ENCODE data around the gene NDFIP2.
A peak's percentile ranks its signal among the peaks of the same experiment; 100 is the strongest.

Gene NDFIP2

DNA sequence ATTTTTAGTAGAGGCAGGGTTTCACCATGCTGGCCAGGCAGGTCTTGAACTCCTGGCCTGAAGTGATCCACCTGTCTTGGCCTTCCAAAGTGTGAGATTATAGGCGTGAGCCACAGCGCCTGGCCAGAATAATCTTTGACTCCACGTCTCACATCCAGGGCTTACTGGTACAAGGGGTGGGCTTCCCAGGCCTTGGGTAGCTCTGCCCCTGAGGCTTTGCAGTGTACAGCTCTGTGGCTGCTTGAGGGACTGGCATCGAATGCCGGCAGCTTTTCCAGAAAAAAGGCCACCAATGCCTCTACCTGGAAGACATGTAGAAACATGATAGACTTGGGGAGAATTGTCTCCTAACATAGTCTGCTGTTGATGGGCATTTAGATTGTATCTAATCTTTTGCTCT is 57.8 kb downstream of the NDFIP2 start:
- ATAC-seq, result no peak

DNA sequence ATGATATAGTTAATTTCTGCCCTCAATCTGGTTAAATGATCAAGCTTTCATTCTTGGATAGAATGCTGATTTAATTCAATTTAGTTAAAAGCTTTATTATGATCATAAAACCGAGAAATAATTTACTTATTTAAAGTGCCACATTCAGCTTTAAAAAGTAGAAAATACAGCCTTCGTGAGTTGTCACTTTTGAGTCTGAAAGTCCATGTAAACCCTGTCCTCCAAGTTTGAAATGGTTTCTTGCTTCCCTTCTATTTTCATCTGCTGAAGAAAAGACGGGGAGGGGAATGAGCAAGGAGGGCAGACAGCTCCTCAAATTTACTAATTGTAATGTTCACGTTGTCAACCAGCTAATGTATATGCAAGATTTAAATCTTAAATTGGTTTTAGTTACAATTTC is 59.5 kb downstream of the NDFIP2 start:
- no peak for ATAC-seq
- TF ChIP-seq ZNF565 (CRISPR knock-in tag; conservative IDR thresholded peaks at IDR 0.05; ENCODE audit: low read depth) (no peak), ZFP30 (CRISPR knock-in tag; IDR thresholded peaks at IDR 0.05) (no peak), ZFP3 (CRISPR knock-in tag; IDR thresholded peaks at IDR 0.05) (no peak), ZNF8 (CRISPR knock-in tag; IDR thresholded peaks at IDR 0.05) (no peak), ZNF70 (CRISPR knock-in tag; IDR thresholded peaks at IDR 0.05) (no peak), ARNTL (CRISPR knock-in tag; IDR thresholded peaks at IDR 0.05; ENCODE audit: borderline replicate concordance, low read depth) (no peak), RARB (CRISPR knock-in tag; IDR thresholded peaks at IDR 0.05) (no peak), BACH2 (CRISPR knock-in tag; IDR thresholded peaks at IDR 0.05; ENCODE audit: borderline replicate concordance) (no peak), PPARA (CRISPR knock-in tag; IDR thresholded peaks at IDR 0.05; ENCODE audit: borderline replicate concordance) (no peak), SNAI2 (CRISPR knock-in tag; IDR thresholded peaks at IDR 0.05) (no peak), TCF4 (CRISPR knock-in tag; IDR thresholded peaks at IDR 0.05; ENCODE audit: borderline replicate concordance) (no peak), ESRRG (CRISPR knock-in tag; IDR thresholded peaks at IDR 0.05) (no peak), TOX (CRISPR knock-in tag; IDR thresholded peaks at IDR 0.05; ENCODE audit: borderline replicate concordance) (no peak)
- TF ChIP-seq, protein P1, sequence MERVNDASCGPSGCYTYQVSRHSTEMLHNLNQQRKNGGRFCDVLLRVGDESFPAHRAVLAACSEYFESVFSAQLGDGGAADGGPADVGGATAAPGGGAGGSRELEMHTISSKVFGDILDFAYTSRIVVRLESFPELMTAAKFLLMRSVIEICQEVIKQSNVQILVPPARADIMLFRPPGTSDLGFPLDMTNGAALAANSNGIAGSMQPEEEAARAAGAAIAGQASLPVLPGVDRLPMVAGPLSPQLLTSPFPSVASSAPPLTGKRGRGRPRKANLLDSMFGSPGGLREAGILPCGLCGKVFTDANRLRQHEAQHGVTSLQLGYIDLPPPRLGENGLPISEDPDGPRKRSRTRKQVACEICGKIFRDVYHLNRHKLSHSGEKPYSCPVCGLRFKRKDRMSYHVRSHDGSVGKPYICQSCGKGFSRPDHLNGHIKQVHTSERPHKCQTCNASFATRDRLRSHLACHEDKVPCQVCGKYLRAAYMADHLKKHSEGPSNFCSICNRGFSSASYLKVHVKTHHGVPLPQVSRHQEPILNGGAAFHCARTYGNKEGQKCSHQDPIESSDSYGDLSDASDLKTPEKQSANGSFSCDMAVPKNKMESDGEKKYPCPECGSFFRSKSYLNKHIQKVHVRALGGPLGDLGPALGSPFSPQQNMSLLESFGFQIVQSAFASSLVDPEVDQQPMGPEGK (CRISPR knock-in tag; IDR thresholded peaks at IDR 0.05; ENCODE audit: borderline replicate concordance), result no peak
- TF ChIP-seq, protein P2, sequence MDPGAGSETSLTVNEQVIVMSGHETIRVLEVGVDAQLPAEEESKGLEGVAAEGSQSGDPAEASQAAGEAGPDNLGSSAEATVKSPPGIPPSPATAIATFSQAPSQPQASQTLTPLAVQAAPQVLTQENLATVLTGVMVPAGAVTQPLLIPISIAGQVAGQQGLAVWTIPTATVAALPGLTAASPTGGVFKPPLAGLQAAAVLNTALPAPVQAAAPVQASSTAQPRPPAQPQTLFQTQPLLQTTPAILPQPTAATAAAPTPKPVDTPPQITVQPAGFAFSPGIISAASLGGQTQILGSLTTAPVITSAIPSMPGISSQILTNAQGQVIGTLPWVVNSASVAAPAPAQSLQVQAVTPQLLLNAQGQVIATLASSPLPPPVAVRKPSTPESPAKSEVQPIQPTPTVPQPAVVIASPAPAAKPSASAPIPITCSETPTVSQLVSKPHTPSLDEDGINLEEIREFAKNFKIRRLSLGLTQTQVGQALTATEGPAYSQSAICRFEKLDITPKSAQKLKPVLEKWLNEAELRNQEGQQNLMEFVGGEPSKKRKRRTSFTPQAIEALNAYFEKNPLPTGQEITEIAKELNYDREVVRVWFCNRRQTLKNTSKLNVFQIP (CRISPR knock-in tag; IDR thresholded peaks at IDR 0.05; ENCODE audit: borderline replicate concordance, low read depth), result no peak
- TF ChIP-seq, protein P3, sequence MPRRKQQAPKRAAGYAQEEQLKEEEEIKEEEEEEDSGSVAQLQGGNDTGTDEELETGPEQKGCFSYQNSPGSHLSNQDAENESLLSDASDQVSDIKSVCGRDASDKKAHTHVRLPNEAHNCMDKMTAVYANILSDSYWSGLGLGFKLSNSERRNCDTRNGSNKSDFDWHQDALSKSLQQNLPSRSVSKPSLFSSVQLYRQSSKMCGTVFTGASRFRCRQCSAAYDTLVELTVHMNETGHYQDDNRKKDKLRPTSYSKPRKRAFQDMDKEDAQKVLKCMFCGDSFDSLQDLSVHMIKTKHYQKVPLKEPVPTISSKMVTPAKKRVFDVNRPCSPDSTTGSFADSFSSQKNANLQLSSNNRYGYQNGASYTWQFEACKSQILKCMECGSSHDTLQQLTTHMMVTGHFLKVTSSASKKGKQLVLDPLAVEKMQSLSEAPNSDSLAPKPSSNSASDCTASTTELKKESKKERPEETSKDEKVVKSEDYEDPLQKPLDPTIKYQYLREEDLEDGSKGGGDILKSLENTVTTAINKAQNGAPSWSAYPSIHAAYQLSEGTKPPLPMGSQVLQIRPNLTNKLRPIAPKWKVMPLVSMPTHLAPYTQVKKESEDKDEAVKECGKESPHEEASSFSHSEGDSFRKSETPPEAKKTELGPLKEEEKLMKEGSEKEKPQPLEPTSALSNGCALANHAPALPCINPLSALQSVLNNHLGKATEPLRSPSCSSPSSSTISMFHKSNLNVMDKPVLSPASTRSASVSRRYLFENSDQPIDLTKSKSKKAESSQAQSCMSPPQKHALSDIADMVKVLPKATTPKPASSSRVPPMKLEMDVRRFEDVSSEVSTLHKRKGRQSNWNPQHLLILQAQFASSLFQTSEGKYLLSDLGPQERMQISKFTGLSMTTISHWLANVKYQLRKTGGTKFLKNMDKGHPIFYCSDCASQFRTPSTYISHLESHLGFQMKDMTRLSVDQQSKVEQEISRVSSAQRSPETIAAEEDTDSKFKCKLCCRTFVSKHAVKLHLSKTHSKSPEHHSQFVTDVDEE (CRISPR knock-in tag; IDR thresholded peaks at IDR 0.05), result no peak

More for the DNA sequence above, 57.8 kb downstream of the NDFIP2 start:
- TF ChIP-seq TOX (CRISPR knock-in tag; IDR thresholded peaks at IDR 0.05; ENCODE audit: borderline replicate concordance) (no peak), SNAI2 (CRISPR knock-in tag; IDR thresholded peaks at IDR 0.05) (no peak), GLIS3 (CRISPR knock-in tag; IDR thresholded peaks at IDR 0.05) (no peak), ZFP3 (CRISPR knock-in tag; IDR thresholded peaks at IDR 0.05) (no peak)
- TF ChIP-seq, protein P2 (CRISPR knock-in tag; IDR thresholded peaks at IDR 0.05; ENCODE audit: borderline replicate concordance, low read depth), result no peak
- TF ChIP-seq, protein P1 (CRISPR knock-in tag; IDR thresholded peaks at IDR 0.05; ENCODE audit: borderline replicate concordance), result no peak

DNA sequence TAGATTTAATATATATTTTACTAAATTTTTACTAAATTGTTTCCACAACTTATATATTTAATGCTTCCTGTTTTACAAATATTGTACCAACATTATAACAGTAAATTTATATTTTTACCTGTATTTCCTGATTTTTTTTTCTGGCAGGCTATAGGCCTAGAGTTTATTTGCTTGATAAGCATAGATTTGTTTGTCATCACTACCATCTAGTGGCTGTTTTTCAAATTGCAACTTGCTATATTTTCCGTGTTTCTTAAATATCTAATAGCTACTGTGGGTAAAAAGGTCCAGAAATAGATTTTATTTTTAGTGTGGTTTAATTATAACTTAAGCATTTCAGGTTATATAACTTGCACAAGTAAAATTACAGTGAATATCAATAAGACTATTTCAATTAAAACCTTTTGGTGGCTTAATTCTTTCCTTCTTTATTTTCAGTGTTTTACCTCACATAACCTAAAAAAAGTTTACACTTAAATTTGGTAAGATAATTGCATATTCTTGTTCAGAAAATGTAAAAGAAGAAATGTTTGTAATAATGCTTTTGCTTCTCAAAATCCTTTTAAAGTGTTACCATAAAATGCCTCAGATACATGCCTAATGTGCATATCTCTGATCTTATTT is 60.6 kb downstream of the NDFIP2 start:
- ATAC-seq, result peak; percentile 58
- no peak for TF ChIP-seq ESRRG (CRISPR knock-in tag; IDR thresholded peaks at IDR 0.05)
- TF ChIP-seq, protein P1 (CRISPR knock-in tag; IDR thresholded peaks at IDR 0.05; ENCODE audit: borderline replicate concordance), result no peak
- TF ChIP-seq BACH2 (CRISPR knock-in tag; IDR thresholded peaks at IDR 0.05; ENCODE audit: borderline replicate concordance), result no peak
- TF ChIP-seq TCF4 (CRISPR knock-in tag; IDR thresholded peaks at IDR 0.05; ENCODE audit: borderline replicate concordance), result no peak
- TF ChIP-seq ARNTL (CRISPR knock-in tag; IDR thresholded peaks at IDR 0.05; ENCODE audit: borderline replicate concordance, low read depth), result no peak
- TF ChIP-seq, protein P4, sequence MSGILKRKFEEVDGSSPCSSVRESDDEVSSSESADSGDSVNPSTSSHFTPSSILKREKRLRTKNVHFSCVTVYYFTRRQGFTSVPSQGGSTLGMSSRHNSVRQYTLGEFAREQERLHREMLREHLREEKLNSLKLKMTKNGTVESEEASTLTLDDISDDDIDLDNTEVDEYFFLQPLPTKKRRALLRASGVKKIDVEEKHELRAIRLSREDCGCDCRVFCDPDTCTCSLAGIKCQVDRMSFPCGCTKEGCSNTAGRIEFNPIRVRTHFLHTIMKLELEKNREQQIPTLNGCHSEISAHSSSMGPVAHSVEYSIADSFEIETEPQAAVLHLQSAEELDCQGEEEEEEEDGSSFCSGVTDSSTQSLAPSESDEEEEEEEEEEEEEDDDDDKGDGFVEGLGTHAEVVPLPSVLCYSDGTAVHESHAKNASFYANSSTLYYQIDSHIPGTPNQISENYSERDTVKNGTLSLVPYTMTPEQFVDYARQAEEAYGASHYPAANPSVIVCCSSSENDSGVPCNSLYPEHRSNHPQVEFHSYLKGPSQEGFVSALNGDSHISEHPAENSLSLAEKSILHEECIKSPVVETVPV (CRISPR knock-in tag; IDR thresholded peaks at IDR 0.05), result no peak
- no peak for TF ChIP-seq ZNF70 (CRISPR knock-in tag; IDR thresholded peaks at IDR 0.05)
- TF ChIP-seq, protein P3 (CRISPR knock-in tag; IDR thresholded peaks at IDR 0.05), result no peak
